Fibroblast of lung (primary cell): Measurements from ENCODE around the gene FAM83E.

Experiments
- EZH2 ChIP-seq: IDR thresholded peaks from 2 replicates; pipeline ENCODE4 v1.5.1; 2012; ENCODE audit warnings: low read length, control low read depth, mild to moderate bottlenecking; ENCODE audit errors: missing control alignments
- TF ChIP-seq, protein P1 (sequence below), 2 donors: IDR thresholded peaks in 1 of 2; conservative IDR thresholded peaks in 1 of 2; 1 replicate in 1 of 2; 2 replicates in 1 of 2; pipeline ENCODE4 v1.5.1; 2011 to 2012; ENCODE audit warnings: low read length in 2 of 2, control low read depth in 1 of 2, inconsistent platforms in 1 of 2, low read depth in 1 of 2, mild to moderate bottlenecking in 1 of 2

DNA sequence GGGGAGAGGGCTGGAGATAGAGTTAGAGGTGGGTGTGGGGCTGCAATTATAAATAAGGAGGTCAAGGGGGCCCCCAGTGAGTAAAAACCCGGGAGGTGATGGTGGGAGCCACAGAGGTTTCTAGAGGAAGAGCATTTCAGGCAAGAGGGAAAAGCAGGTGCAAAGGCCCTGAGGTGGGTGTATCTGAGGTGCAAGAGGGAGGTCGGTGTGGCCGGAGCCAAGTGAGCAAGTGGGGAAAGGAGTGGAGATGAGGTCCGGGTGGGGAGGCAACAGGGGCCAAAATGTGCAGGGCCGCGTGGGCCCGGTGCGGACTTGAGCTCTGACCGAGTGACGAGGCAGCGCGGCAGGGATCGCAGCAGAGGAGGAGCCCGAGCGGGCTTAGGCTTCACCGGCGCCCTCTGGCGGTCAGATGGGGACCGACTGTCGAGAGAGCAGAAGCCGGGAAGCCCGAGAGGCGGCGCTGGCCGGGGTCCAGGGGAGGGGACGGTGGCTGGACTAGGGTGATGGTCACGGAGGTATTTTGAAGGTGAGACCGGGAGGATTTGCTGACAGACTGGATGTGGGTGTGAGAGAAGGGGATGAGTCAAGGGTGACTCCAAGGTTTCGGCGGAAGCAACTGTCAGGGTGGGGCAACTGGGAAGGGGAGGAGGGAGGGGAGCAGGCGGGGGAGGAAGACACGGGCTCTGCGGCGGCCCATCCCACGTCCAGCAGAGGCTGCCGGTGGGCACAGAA lies 26.0 kb downstream of the FAM83E start:
- TF ChIP-seq, protein P1, sequence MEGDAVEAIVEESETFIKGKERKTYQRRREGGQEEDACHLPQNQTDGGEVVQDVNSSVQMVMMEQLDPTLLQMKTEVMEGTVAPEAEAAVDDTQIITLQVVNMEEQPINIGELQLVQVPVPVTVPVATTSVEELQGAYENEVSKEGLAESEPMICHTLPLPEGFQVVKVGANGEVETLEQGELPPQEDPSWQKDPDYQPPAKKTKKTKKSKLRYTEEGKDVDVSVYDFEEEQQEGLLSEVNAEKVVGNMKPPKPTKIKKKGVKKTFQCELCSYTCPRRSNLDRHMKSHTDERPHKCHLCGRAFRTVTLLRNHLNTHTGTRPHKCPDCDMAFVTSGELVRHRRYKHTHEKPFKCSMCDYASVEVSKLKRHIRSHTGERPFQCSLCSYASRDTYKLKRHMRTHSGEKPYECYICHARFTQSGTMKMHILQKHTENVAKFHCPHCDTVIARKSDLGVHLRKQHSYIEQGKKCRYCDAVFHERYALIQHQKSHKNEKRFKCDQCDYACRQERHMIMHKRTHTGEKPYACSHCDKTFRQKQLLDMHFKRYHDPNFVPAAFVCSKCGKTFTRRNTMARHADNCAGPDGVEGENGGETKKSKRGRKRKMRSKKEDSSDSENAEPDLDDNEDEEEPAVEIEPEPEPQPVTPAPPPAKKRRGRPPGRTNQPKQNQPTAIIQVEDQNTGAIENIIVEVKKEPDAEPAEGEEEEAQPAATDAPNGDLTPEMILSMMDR (conservative IDR thresholded peaks at IDR 0.05 in 1 of 2, IDR thresholded peaks at IDR 0.05 in 1 of 2; ENCODE audit: low read depth in 1 of 2, low read length in 2 of 2), result peak; percentile 85 to 90
- TF ChIP-seq EZH2, result no peak
